HG03521 (cell line): Measurements from ENCODE around the gene POU2AF2.
"Not testable (repeated sequence)": the region's sequence is repeated elsewhere in the genome, so short reads cannot be mapped to it uniquely, and the experiment has no call there.

Experiments used
- ATAC-seq: cut with Tn5 transposase; IDR thresholded peaks from one replicate; pipeline ENCODE4 v1.9.1; 2021; ENCODE audit warnings: mild to moderate bottlenecking, moderate library complexity; ENCODE audit not compliant: unreplicated experiment

The POU2AF2 gene

GRCh38 chr11:111253630-111254029, 8.1 kb downstream of the POU2AF2 start:
- ATAC-seq = no peak

DNA sequence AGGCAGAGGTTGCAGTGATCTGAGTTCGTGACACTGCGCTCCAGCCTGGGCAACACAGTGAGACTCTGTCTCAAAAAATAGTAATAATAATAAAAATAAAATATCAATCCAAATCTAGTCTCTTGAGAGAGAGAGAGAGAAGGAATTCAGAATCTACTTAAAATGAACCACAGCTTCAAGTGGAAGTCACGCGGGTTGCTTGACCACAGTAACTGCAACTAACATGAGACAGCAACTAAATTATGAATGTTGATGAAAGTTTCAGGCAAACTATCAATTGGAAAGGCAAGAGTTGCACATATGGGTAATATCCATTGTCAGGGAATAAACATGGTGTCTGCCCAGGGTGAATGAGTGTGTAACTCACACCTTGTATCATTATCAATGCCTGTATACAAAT, 12.5 kb downstream of the POU2AF2 start:
- no peak for ATAC-seq

DNA sequence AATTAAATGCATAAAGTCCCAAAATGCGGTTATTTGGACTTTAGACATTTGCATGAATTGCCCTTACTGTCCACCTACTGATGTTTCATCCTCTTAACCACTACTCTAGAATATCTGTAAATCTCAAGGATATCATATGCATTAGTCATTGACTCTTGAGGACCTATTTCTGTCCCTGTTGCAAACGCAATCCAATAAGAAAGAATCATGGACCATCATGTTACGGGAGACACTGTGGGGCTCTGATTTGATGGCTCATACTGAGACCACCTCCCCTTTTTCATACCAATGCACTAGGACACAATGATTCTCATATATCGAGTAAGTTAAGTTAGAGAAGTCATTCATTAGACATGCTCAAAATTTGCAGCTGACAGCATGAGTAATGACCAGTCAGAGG, 14.4 kb downstream of the POU2AF2 start:
- ATAC-seq = no peak

DNA sequence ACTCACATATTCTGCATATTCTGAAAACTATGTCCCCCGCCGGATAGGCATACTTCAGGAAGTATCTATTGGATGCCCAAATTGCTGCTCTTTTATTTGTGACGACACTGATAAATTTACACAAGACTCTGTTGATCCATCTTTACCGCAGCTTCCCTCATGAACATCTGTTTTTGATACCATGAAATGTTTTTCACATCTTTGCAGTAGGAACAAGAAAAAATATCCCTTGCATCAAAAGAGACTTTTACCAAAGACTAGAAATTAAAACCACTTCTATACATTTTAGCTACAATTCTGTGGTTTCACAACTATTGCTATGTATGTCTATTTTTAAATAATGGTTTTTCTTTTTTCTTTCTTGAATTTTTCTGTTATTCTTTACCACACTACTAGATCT, 15.3 kb downstream of the POU2AF2 start:
- ATAC-seq = no peak

DNA sequence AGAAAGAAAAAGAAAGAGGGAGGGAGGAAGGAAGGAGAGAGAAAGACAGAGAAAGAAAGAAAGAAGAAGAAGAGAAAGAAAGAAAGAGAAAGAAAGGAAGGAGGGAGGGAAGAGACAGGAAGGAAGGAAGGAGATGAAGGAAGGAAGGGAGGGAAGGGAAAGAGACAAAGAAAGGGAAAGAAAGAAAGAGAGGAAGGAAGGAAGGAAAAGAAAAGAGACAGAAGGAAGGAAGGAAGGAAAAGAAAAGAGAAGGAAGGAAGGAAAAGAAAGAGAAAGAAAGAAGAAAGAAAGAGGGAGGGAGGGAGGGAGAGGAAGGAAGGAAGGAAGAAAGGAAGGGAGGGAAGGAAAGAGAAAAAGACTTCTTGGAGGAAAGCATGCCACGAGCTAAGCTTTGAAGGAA, 19.1 kb downstream of the POU2AF2 start:
- no peak for ATAC-seq

GRCh38 chr11:111265421-111265820, 19.9 kb downstream of the POU2AF2 start:
- no peak for ATAC-seq

- ATAC-seq = not testable (repeated sequence)
These were observed 22.8 kb downstream of the POU2AF2 start for GRCh38 chr11:111268303-111268702.

GRCh38 chr11:111269146-111269868, 23.8 kb downstream of the POU2AF2 start:
- no peak for ATAC-seq

GRCh38 chr11:111272420-111272819, 26.9 kb downstream of the POU2AF2 start:
- ATAC-seq = no peak

DNA sequence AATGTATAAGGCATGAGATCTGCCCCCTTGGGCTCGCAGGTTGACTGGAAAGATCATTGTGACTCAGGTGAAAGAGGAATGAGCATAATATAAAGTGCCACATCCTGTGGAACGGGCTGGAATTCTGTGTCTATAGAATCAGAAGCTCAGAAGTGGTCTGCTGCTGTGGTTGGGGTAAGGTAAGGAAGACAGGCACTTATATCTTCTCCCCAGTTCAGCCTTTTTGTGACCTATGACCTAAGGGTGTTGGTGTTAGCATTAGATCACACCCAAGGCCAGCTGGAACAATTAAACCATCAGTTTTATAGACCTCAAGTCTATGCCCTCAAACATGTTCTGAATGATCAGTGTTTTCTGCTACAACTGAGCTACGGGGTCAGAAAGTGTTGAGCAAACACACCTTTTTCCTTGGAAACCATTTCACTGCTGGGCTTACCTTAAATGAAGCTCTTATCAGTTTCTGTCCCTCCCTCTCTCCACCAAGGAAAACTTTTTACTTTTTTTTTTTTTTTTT, 37.1 kb downstream of the POU2AF2 start:
- ATAC-seq = no peak

DNA sequence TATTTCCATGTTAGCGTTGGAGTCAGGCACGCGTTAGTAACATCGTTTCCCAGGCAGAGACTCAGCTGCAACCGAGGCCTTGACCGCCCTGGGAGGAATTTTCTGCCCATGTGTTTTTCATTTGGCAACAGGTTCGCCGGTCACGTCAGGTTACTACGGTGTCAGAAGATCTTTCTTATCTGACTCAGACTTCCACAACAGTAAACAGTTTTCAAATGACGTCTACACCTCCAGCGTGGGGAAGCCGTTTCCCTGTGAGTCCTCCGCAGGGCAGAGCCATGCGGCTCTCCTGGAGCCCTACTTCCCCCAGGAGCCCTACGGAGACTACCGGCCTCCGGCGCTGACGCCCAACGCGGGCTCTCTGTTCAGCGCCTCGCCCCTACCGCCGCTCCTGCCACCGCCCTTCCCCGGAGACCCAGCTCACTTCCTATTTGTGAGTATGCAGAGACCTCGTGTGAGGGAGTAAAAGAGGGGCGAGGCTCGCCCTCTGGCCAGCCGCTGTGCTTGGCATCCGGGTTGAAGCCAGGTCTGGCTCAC, 38.5 kb downstream of the POU2AF2 start:
- ATAC-seq = no peak

DNA sequence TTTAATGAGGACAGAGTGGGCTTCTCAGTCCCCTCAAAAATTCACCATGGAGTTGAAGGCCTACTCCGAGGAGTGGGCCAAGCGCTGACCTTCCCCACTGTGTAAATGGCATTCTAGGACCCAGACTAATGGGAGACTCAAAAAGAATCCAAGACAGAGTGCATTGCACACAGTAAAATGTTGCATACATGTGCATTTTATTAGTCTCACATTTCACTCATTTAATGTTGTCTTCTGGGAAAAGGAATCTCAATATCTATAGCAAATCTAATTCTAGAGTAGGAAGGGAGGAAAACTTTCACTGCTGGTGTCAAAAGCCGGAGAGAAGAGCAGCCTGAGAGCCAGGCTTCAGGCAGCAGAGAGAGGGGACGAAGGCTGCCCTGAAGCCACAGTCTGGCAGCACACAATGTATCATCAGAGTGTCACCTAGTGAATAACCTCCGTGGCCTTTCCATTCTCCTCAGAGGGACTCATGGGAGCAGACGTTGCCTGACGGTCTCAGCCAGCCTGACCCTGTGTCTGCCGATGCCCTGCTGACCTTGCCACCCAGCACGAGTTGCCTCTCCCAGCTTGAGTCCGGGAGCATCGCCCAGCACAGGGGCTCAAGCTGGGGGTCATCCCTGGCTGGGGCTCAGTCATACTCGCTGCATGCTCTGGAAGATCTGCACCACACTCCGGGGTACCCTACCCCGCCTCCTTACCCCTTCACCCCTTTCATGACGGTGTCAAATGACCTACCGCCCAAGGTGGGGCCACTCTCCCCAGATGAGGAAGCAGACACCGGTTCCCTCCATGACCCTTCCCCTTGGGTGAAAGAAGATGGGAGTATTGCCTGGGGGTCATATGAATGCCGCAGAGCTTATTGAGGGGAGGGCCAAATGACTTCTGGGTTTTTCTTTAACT, 39.9 kb downstream of the POU2AF2 start:
- ATAC-seq = no peak

DNA sequence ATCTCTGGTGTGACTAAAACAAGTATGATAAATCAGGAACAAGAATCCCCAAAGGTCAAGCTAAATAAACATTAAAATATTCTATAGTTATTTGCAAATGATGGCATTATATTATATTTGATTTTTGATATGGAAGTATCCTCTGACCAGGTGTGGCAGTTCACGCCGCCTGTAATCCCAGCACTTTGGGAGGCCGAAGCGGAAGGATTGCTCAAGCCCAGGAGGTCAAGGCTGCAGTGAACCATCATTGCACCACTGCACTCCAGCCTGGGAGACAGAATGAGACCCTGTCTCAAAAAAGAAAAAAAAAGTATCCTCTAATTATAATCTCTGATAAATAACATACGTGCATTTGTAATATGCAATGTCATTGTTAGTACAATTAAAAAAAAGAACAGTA, 46.2 kb downstream of the POU2AF2 start:
- ATAC-seq = no peak

DNA sequence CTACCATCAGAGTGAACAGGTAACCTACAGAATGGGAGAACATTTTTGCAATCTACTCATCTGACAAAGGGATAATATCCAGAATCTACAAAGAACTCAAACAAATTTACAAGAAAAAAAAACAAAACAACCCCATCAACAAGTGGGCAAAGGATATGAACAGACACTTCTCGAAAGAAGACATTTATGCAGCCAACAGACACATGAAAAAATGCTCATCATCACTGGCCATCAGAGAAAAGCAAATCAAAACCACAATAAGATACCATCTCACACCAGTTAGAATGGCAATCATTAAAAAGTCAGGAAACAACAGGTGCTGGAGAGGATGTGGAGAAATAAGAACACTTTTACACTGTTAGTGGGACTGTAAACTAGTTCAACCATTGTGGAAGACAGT, 46.9 kb downstream of the POU2AF2 start:
- ATAC-seq = not testable (repeated sequence)

- no peak for ATAC-seq
These were observed 50.7 kb downstream of the POU2AF2 start for GRCh38 chr11:111296196-111296595.

GRCh38 chr11:111297696-111298095, 52.2 kb downstream of the POU2AF2 start:
- no peak for ATAC-seq

GRCh38 chr11:111298413-111299100, 53.0 kb downstream of the POU2AF2 start, which contains the start of gene POU2AF3:
TSS of gene POU2AF3 (plus strand) at chr11:111298546. CDS start at chr11:111298582, 36 bp downstream.
- ATAC-seq = no peak

DNA sequence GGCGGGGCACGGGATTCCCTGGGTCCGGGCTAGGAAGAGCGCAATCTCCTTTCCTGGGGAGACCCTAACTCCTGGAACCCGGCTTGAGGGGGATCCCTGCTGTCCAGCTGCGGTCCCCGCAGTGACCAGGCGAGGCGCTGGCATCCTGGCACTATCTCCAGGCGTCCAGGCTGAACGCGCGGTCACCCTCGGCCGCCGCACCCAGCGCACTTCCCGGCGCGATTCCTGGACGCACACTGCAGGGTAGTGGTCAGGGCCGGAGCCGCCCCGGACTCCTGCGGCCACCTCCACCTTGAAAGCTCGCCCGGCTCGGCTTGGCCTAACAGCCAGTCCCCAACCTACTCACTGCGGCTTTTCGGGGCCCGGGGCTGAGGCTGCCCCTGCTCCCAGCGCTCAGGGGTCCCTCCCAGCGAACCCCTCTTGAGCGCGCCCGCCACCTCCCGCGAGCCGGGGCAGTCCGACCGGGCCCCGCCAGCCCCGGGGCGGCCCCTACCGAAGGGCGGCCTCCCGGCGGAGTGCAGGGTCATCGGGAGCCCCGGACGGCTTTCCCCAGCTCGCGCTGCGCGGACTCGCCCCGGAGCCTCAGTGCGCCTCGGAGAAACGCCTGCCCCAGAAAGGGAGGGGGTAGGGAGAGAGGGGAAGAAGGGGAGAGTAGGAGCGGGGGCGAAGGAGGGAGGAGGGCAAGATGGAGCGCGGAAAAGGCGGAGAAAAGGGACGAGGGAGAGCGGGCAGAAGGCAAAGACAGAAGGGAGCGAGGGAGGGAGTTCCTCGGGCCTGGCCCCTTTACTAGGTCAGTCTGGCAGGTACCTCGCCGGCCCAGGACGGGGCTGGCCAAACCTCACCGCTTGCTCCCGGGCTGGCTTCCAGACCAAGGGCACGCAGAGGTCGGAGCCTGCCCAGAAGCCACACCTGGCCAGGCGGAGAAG, 53.8 kb downstream of the POU2AF2 start:
- ATAC-seq = no peak

DNA sequence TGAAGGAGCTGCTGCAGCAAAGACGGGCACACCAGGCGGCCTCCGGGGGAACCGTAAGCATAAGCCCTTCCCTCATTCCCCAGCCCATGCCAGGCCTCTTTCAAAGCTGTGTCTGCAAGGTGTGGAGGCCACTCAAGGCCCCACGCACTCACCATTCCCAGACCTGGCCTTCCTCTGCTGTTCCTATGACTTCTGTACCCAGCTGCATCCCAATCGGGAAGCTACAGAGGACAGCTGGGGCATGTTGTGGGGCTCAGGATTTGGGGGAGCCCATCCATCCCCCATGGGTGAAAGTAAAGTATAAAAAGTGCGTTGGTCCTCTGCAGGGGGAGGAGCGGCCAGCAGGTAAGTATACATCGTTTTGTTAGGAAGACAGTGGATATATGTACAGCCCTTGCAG, 55.0 kb downstream of the POU2AF2 start:
- no peak for ATAC-seq
